Thyroid gland (tissue), 4 donors: ENCODE results near the gene PIP5K1C.

Experiments
- POLR2A ChIP-seq, 2 donors: fragments of 450-650 bp; IDR thresholded peaks; one replicate each; pipeline ENCODE4 v1.6.1; 2017; ENCODE audit warnings: antibody characterized with exemption in 2 of 2, mild to moderate bottlenecking in 2 of 2, moderate library complexity in 1 of 2
- TF ChIP-seq, protein P1 (sequence below), 6 experiments: fragments of 200-600 bp in 3 of 6; fragments of 450-650 bp in 3 of 6; sonication (generic) in 3 of 6; IDR thresholded peaks; one replicate each; pipeline ENCODE4 v1.5.1; 2016 to 2019; ENCODE audit warnings: antibody characterized with exemption in 6 of 6, mild to moderate bottlenecking in 2 of 6, inconsistent platforms in 1 of 6, moderate library complexity in 1 of 6

GRCh38 chr19:3696660-3696995, 3.6 kb downstream of the PIP5K1C start:
- TF ChIP-seq, protein P1, sequence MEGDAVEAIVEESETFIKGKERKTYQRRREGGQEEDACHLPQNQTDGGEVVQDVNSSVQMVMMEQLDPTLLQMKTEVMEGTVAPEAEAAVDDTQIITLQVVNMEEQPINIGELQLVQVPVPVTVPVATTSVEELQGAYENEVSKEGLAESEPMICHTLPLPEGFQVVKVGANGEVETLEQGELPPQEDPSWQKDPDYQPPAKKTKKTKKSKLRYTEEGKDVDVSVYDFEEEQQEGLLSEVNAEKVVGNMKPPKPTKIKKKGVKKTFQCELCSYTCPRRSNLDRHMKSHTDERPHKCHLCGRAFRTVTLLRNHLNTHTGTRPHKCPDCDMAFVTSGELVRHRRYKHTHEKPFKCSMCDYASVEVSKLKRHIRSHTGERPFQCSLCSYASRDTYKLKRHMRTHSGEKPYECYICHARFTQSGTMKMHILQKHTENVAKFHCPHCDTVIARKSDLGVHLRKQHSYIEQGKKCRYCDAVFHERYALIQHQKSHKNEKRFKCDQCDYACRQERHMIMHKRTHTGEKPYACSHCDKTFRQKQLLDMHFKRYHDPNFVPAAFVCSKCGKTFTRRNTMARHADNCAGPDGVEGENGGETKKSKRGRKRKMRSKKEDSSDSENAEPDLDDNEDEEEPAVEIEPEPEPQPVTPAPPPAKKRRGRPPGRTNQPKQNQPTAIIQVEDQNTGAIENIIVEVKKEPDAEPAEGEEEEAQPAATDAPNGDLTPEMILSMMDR (IDR thresholded peaks at IDR 0.05) = no peak
- no peak for TF ChIP-seq POLR2A (IDR thresholded peaks at IDR 0.05)
